ENCODE data around the gene SLX4IP. TPM values are rescaled to one million over a fixed set of nuclear protein-coding genes. Genes with fewer than 3 reads are reported as not detected.

SLX4IP gene

GRCh38 chr20:10673842-10674683, 239.0 kb downstream of the SLX4IP start, which contains the start of gene JAG1:
TSS of gene JAG1 (minus strand) at chr20:10673999. CDS start at chr20:10673530, 469 bp downstream.
- Histone ChIP-seq H3K79me2 (ENCODE audit: control insufficient read depth, insufficient read depth, low read length) (peaks cover 9% of the 10 kb centered on the region), H3K4me1 (ENCODE audit: control insufficient read depth, low read depth, low read length) (peaks cover 2% of the 10 kb centered on the region), H3K27ac (ENCODE audit: low read depth, low read length) (peak within 1 kb of the TSS; percentile 84), H3K23ac (ENCODE audit: low read length) (peak within 1 kb of the TSS; percentile 59), H2BK5ac (ENCODE audit: low read length) (no peak within 1 kb of the TSS), H3K79me1 (ENCODE audit: low read length) (no peaks in the 10 kb centered on the region), H3K4me3 (ENCODE audit: low read length) (peak within 1 kb of the TSS; percentile 62), H2AK5ac (ENCODE audit: low read length) (no peak within 1 kb of the TSS), H2BK120ac (ENCODE audit: low read depth, low read length) (no peak within 1 kb of the TSS), H4K5ac (ENCODE audit: low read length) (no peak within 1 kb of the TSS), H4K8ac (ENCODE audit: low read depth, low read length) (no peak within 1 kb of the TSS), H3K4me2 (ENCODE audit: low read length) (peak within 1 kb of the TSS; percentile 82), H3K27me3 (ENCODE audit: insufficient read depth, low read length, poor library complexity) (no peaks in the 10 kb centered on the region), H2BK15ac (replicated peaks; ENCODE audit: low read depth) (no peak within 1 kb of the TSS), H3K9ac (ENCODE audit: low read length) (peak within 1 kb of the TSS; percentile 80), H3K56ac (ENCODE audit: low read length) (peak within 1 kb of the TSS; percentile 89), H3K18ac (ENCODE audit: low read length) (peak within 1 kb of the TSS; percentile 94), H3K36me3 (ENCODE audit: control insufficient read depth, insufficient read depth, low read length) (no peaks in the 10 kb centered on the region), H3K4ac (ENCODE audit: low read depth, low read length) (peak within 1 kb of the TSS; percentile 91)
- no CpG with 5 or more reads among the region's 84 CpGs for WGBS (ENCODE audit: extremely low coverage, insufficient coverage, low lambda C conversion rate)
- peak; percentile 99 for DNase-seq

GRCh38 chr20:10674684-10675449, 239.8 kb downstream of the SLX4IP start:
- no CpG with 5 or more reads among the region's 38 CpGs for WGBS (ENCODE audit: extremely low coverage, insufficient coverage, low lambda C conversion rate)
- Histone ChIP-seq H3K56ac (ENCODE audit: low read length) (peak overlapping the region; percentile 89), H3K18ac (ENCODE audit: low read length) (peak overlapping the region; percentile 94), H3K4me1 (ENCODE audit: control insufficient read depth, low read depth, low read length) (peaks cover 2% of the 10 kb centered on the region), H3K4ac (ENCODE audit: low read depth, low read length) (peak overlapping the region; percentile 91), H2BK120ac (ENCODE audit: low read depth, low read length) (no peak overlapping the region), H3K27me3 (ENCODE audit: insufficient read depth, low read length, poor library complexity) (no peaks in the 10 kb centered on the region), H4K5ac (ENCODE audit: low read length) (no peak overlapping the region), H3K79me1 (ENCODE audit: low read length) (no peaks in the 10 kb centered on the region), H2BK15ac (replicated peaks; ENCODE audit: low read depth) (no peak overlapping the region), H2BK5ac (ENCODE audit: low read length) (no peak overlapping the region), H4K8ac (ENCODE audit: low read depth, low read length) (no peak overlapping the region), H3K27ac (ENCODE audit: low read depth, low read length) (peak overlapping the region; percentile 84), H3K4me2 (ENCODE audit: low read length) (peak overlapping the region; percentile 70), H3K9ac (ENCODE audit: low read length) (peak overlapping the region; percentile 80), H3K36me3 (ENCODE audit: control insufficient read depth, insufficient read depth, low read length) (no peaks in the 10 kb centered on the region), H2AK5ac (ENCODE audit: low read length) (no peak overlapping the region), H3K23ac (ENCODE audit: low read length) (no peak overlapping the region), H3K79me2 (ENCODE audit: control insufficient read depth, insufficient read depth, low read length) (peaks cover 9% of the 10 kb centered on the region), H3K4me3 (ENCODE audit: low read length) (peak overlapping the region; percentile 51)
- DNase-seq = peak; percentile 89

- H3K56ac ChIP-seq (ENCODE audit: low read length) = no peak overlapping the region
- no CpG with 5 or more reads among the region's 4 CpGs for WGBS (ENCODE audit: extremely low coverage, insufficient coverage, low lambda C conversion rate)
These were observed 240.3 kb downstream of the SLX4IP start for GRCh38 chr20:10675450-10675848.

GRCh38 chr20:10676518-10676917, 241.4 kb downstream of the SLX4IP start:
- H3K79me2 ChIP-seq (ENCODE audit: control insufficient read depth, insufficient read depth, low read length) = peaks cover 3% of the 10 kb centered on the region
- H2AK5ac ChIP-seq (ENCODE audit: low read length) = no peak overlapping the region
- no peak overlapping the region for H3K23ac ChIP-seq (ENCODE audit: low read length)
- no peak overlapping the region for H3K4me3 ChIP-seq (ENCODE audit: low read length)
- H3K27ac ChIP-seq (ENCODE audit: low read depth, low read length) = no peak overlapping the region
- H2BK120ac ChIP-seq (ENCODE audit: low read depth, low read length) = no peak overlapping the region
- no peak for DNase-seq
- H3K18ac ChIP-seq (ENCODE audit: low read length) = no peak overlapping the region
- no peaks in the 10 kb centered on the region for H3K79me1 ChIP-seq (ENCODE audit: low read length)
- H3K4me1 ChIP-seq (ENCODE audit: control insufficient read depth, low read depth, low read length) = no peaks in the 10 kb centered on the region
- H3K36me3 ChIP-seq (ENCODE audit: control insufficient read depth, insufficient read depth, low read length) = no peaks in the 10 kb centered on the region
- H3K4me2 ChIP-seq (ENCODE audit: low read length) = no peak overlapping the region
- H3K56ac ChIP-seq (ENCODE audit: low read length) = no peak overlapping the region
- no peak overlapping the region for H3K4ac ChIP-seq (ENCODE audit: low read depth, low read length)
- H2BK5ac ChIP-seq (ENCODE audit: low read length) = no peak overlapping the region
- WGBS (ENCODE audit: extremely low coverage, insufficient coverage, low lambda C conversion rate) = no CpG with 5 or more reads among the region's 3 CpGs
- no peak overlapping the region for H4K8ac ChIP-seq (ENCODE audit: low read depth, low read length)
- no peak overlapping the region for H4K5ac ChIP-seq (ENCODE audit: low read length)
- no peak overlapping the region for H3K9ac ChIP-seq (ENCODE audit: low read length)
- H3K27me3 ChIP-seq (ENCODE audit: insufficient read depth, low read length, poor library complexity) = no peaks in the 10 kb centered on the region
- no peak overlapping the region for H2BK15ac ChIP-seq (replicated peaks; ENCODE audit: low read depth)

More at GRCh38 chr20:10675450-10675848, 240.3 kb downstream of the SLX4IP start:
- no peak overlapping the region for H4K5ac ChIP-seq (ENCODE audit: low read length)
- H2BK5ac ChIP-seq (ENCODE audit: low read length) = no peak overlapping the region
- H2BK120ac ChIP-seq (ENCODE audit: low read depth, low read length) = no peak overlapping the region
- H3K27ac ChIP-seq (ENCODE audit: low read depth, low read length) = no peak overlapping the region
- H2AK5ac ChIP-seq (ENCODE audit: low read length) = no peak overlapping the region
- H3K4ac ChIP-seq (ENCODE audit: low read depth, low read length) = no peak overlapping the region
- no peak overlapping the region for H4K8ac ChIP-seq (ENCODE audit: low read depth, low read length)
- DNase-seq = no peak
- H3K4me1 ChIP-seq (ENCODE audit: control insufficient read depth, low read depth, low read length) = peaks cover 2% of the 10 kb centered on the region
- no peak overlapping the region for H3K18ac ChIP-seq (ENCODE audit: low read length)
- no peak overlapping the region for H3K23ac ChIP-seq (ENCODE audit: low read length)
- H3K79me2 ChIP-seq (ENCODE audit: control insufficient read depth, insufficient read depth, low read length) = peaks cover 6% of the 10 kb centered on the region
- H3K9ac ChIP-seq (ENCODE audit: low read length) = no peak overlapping the region
- no peak overlapping the region for H2BK15ac ChIP-seq (replicated peaks; ENCODE audit: low read depth)
- H3K36me3 ChIP-seq (ENCODE audit: control insufficient read depth, insufficient read depth, low read length) = no peaks in the 10 kb centered on the region
- H3K4me3 ChIP-seq (ENCODE audit: low read length) = no peak overlapping the region
- H3K79me1 ChIP-seq (ENCODE audit: low read length) = no peaks in the 10 kb centered on the region
- H3K27me3 ChIP-seq (ENCODE audit: insufficient read depth, low read length, poor library complexity) = no peaks in the 10 kb centered on the region
- H3K4me2 ChIP-seq (ENCODE audit: low read length) = no peak overlapping the region

Small RNA genes within 50 kb of the gene (small RNA-seq; reads per million reads assigned to genes)
- not detected for gene MIR6870 (ENCODE audit: insufficient read depth)
